ENCODE data around the gene NAPB. TPM values are rescaled to one million over a fixed set of nuclear protein-coding genes. Genes with fewer than 3 reads are reported as not detected.
A peak's percentile ranks its signal among the peaks of the same experiment; 100 is the strongest.

The NAPB gene
- total and polyA plus RNA-seq, 2 of the 8 experiments (the other 6 are each of a cell fraction or from before 2014, with no cell fraction given) = 6.2 to 12.3 TPM

- H3K23me2 ChIP-seq (ENCODE audit: low read depth, low read length) = peaks cover 2% of the 10 kb centered on the region; the same call in 1 of the 2 replicates
- no peak for TF ChIP-seq CBX8 (IDR thresholded peaks at IDR 0.05; ENCODE audit: borderline replicate concordance, low read depth, low read length)
- no peak for TF ChIP-seq POLR2A (IDR thresholded peaks at IDR 0.05; ENCODE audit: control extremely low read depth in 1 of 2, low read depth in 2 of 2, low read length in 2 of 2)
- TF ChIP-seq TCF12 (IDR thresholded peaks at IDR 0.05; ENCODE audit: low read depth, low read length) = no peak
- no peak for TF ChIP-seq POU5F1 (IDR thresholded peaks at IDR 0.05; ENCODE audit: low read depth, low read length)
- no peak for TF ChIP-seq HDAC2 (IDR thresholded peaks at IDR 0.05; ENCODE audit: borderline replicate concordance in 1 of 2, low read depth in 2 of 2, low read length in 2 of 2)
- no peak for TF ChIP-seq RNF2 (IDR thresholded peaks at IDR 0.05; ENCODE audit: borderline replicate concordance, low read depth, low read length, missing control alignments, poor library complexity, severe bottlenecking)
- no peak for TF ChIP-seq MAX (IDR thresholded peaks at IDR 0.05)
- no peak for TF ChIP-seq SUZ12 (IDR thresholded peaks at IDR 0.05; ENCODE audit: low read length)
- TF ChIP-seq TAF1 (IDR thresholded peaks at IDR 0.05; ENCODE audit: low read depth, low read length) = no peak
- TF ChIP-seq SIN3A (conservative IDR thresholded peaks at IDR 0.05 in 1 of 2, IDR thresholded peaks at IDR 0.05 in 1 of 2; ENCODE audit: low read depth in 1 of 2, low read length in 2 of 2) = no peak
- no peak for TF ChIP-seq SRF (IDR thresholded peaks at IDR 0.05; ENCODE audit: low read depth, low read length)
- no peak for TF ChIP-seq CREB1 (IDR thresholded peaks at IDR 0.05)
- TF ChIP-seq SIRT6 (IDR thresholded peaks at IDR 0.05; ENCODE audit: low read length) = no peak
- no peak for TF ChIP-seq PHF8 (conservative IDR thresholded peaks at IDR 0.05; ENCODE audit: low read depth, low read length)
- TF ChIP-seq SP4 (IDR thresholded peaks at IDR 0.05; ENCODE audit: low read length) = no peak
These were observed 18.7 kb upstream of the NAPB start for GRCh38 chr20:23440004-23440403.

More at GRCh38 chr20:23440004-23440403, 18.7 kb upstream of the NAPB start:
- Histone ChIP-seq H3K9me3 (ENCODE audit: insufficient read depth in 2 of 2, low read depth in 1 of 2, low read length in 1 of 2) (no peaks in the 10 kb centered on the region), H3K56ac (replicated peaks; ENCODE audit: insufficient read length, low read depth, low read length) (no peak overlapping the region), H4K8ac (ENCODE audit: extremely low read depth, insufficient read depth, low read length) (no peak overlapping the region), H3K4ac (replicated peaks; ENCODE audit: insufficient read length, low read depth, low read length) (no peak overlapping the region), H2BK15ac (ENCODE audit: low read length) (no peak overlapping the region), H3K4me3 (ENCODE audit: extremely low read depth in 1 of 4, insufficient read depth in 2 of 4, low read depth in 3 of 4, low read length in 4 of 4) (no peak overlapping the region), H3K18ac (ENCODE audit: extremely low read depth, low read length) (no peak overlapping the region), H3K23ac (ENCODE audit: insufficient read length) (no peak overlapping the region), H4K91ac (replicated peaks; ENCODE audit: insufficient read length, low read length) (no peak overlapping the region), H2BK5ac (ENCODE audit: low read depth, low read length) (no peak overlapping the region), H2AK5ac (ENCODE audit: low read depth, low read length) (no peak overlapping the region), H2BK12ac (ENCODE audit: low read depth, low read length) (0 out of 2 replicates have a peak overlapping the region, but pooled peaks have one; percentile 43), H2BK120ac (replicated peaks; ENCODE audit: low read depth, low read length) (no peak overlapping the region), H2AFZ (ENCODE audit: low read length) (no peak overlapping the region), H3K79me1 (ENCODE audit: low read depth, low read length) (no peaks in the 10 kb centered on the region), H3K27ac (ENCODE audit: low read depth, low read length) (no peak overlapping the region), H3K9ac (replicated peaks in 1 of 4; ENCODE audit: extremely low read depth in 1 of 4, low read depth in 3 of 4, low read length in 3 of 4) (no peak overlapping the region), H4K5ac (ENCODE audit: insufficient read length, low read depth, low read length) (no peak overlapping the region), H4K20me1 (replicated peaks in 1 of 2; ENCODE audit: control insufficient read depth in 1 of 2, insufficient read depth in 2 of 2, low read length in 2 of 2) (no peaks in the 10 kb centered on the region), H3K4me2 (ENCODE audit: insufficient read depth in 1 of 2, low read depth in 2 of 2, low read length in 2 of 2) (no peak overlapping the region), H3K14ac (ENCODE audit: insufficient read length) (no peak overlapping the region), H2BK20ac (ENCODE audit: low read length) (no peak overlapping the region), H3K27me3 (replicated peaks in 1 of 4; ENCODE audit: control insufficient read depth in 3 of 4, extremely low read depth in 1 of 4, insufficient read depth in 3 of 4, low read length in 3 of 4) (no peaks in the 10 kb centered on the region), H3K36me3 (ENCODE audit: control insufficient read depth in 2 of 4, insufficient read depth in 4 of 4, low read length in 3 of 4) (no peaks in the 10 kb centered on the region), H3K4me1 (replicated peaks in 1 of 4; ENCODE audit: control insufficient read depth in 3 of 4, insufficient read depth in 4 of 4, low read length in 3 of 4) (no peaks in the 10 kb centered on the region; a peak in 1 of 7 replicates), H3K79me2 (ENCODE audit: control insufficient read depth in 1 of 2, insufficient read depth in 2 of 2, low read length in 2 of 2) (no peaks in the 10 kb centered on the region)
- ChIA-PET CTCF (ENCODE audit: partially characterized antibody) (interaction anchor here (8.2 to 18.9 kb wide), 2 partner anchors 145 to 166 kb away, joined by 99 to 328 read pairs; partner anchors contain the start of gene CST9), POLR2A (ENCODE audit: partially characterized antibody) (no interaction called here)
- 82% methylated on average over 2 of the region's 2 CpGs; no CpG with 5 or more reads in 1 of the 2 experiments for WGBS, 2 experiments (ENCODE audit: extremely low coverage in 1 of 2, insufficient coverage in 1 of 2, insufficient read length in 1 of 2, insufficient replicate concordance in 2 of 2, low coverage in 1 of 2, low lambda C conversion rate in 2 of 2, missing lambda C conversion rate in 1 of 2)
- FAIRE-seq (no peak), DNase-seq (ENCODE audit: low read depth in 1 of 2, low spot score in 2 of 2) (no peak)
